Osteoblast (primary cell): ENCODE results near the gene CPZ. TPM values are rescaled to one million over a fixed set of nuclear protein-coding genes. Genes with fewer than 3 reads are reported as not detected.

Source experiments
- DNase-seq: peaks from one replicate; pipeline ENCODE4 v3.0.0; 2011; ENCODE audit warnings: low spot score, mixed read lengths; ENCODE audit not compliant: insufficient read length; ENCODE audit errors: missing footprints
- H2AFZ ChIP-seq: 2 replicates; pipeline ENCODE4 v1.6.0; 2011; ENCODE audit warnings: mild to moderate bottlenecking, low read length
- H3K27ac ChIP-seq: 2 replicates; pipeline ENCODE4 v1.5.1; 2011; ENCODE audit warnings: mild to moderate bottlenecking, low read depth, low read length, moderate library complexity
- H3K27me3 ChIP-seq: 2 replicates; pipeline ENCODE4 v1.6.0; 2012; ENCODE audit warnings: mild to moderate bottlenecking, control low read depth, inconsistent platforms, low read length, moderate library complexity; ENCODE audit not compliant: insufficient read depth
- H3K36me3 ChIP-seq: 2 replicates; pipeline ENCODE4 v1.5.1; 2011; ENCODE audit warnings: mild to moderate bottlenecking, low read length, control low read depth, moderate library complexity; ENCODE audit not compliant: insufficient read depth
- H3K4me1 ChIP-seq: 2 replicates; pipeline ENCODE4 v1.5.1; 2011; ENCODE audit warnings: mild to moderate bottlenecking, low read length, control low read depth, moderate library complexity; ENCODE audit not compliant: insufficient read depth
- H3K4me2 ChIP-seq: 2 replicates; pipeline ENCODE4 v1.6.0; 2011; ENCODE audit warnings: mild to moderate bottlenecking, low read length; ENCODE audit not compliant: insufficient read depth
- H3K4me3 ChIP-seq: fragments of 200-600 bp; sonication (generic); 3 replicates; pipeline ENCODE4 v1.5.1; 2012; ENCODE audit warnings: mild to moderate bottlenecking, low read length, inconsistent platforms; ENCODE audit not compliant: insufficient read depth
- H3K79me2 ChIP-seq: 2 replicates; pipeline ENCODE4 v1.6.0; 2012; ENCODE audit warnings: mild to moderate bottlenecking, low read length, control low read depth, inconsistent platforms; ENCODE audit not compliant: insufficient read depth
- H3K9me3 ChIP-seq: 2 replicates; pipeline ENCODE4 v1.5.1; 2011; ENCODE audit warnings: low read depth, low read length, control low read depth
- H4K20me1 ChIP-seq: 2 replicates; pipeline ENCODE4 v1.6.0; 2012; ENCODE audit warnings: mild to moderate bottlenecking, low read length, control low read depth; ENCODE audit not compliant: insufficient read depth
- total RNA-seq: library from RNA; depleted of rRNA; stranded (reverse); fragments of >200 nt; gene quantifications from 2 replicates; pipeline ENCODE4 v1.2.3, GENCODE V29; 2012
- TF ChIP-seq, protein P1 (sequence below): IDR thresholded peaks from 2 replicates; pipeline ENCODE4 v1.5.1; 2011; ENCODE audit warnings: mild to moderate bottlenecking, low read depth, low read length, moderate library complexity; ENCODE audit errors: extremely low read depth

Gene CPZ
- total RNA-seq, 1 donor = 44.5 TPM

DNA sequence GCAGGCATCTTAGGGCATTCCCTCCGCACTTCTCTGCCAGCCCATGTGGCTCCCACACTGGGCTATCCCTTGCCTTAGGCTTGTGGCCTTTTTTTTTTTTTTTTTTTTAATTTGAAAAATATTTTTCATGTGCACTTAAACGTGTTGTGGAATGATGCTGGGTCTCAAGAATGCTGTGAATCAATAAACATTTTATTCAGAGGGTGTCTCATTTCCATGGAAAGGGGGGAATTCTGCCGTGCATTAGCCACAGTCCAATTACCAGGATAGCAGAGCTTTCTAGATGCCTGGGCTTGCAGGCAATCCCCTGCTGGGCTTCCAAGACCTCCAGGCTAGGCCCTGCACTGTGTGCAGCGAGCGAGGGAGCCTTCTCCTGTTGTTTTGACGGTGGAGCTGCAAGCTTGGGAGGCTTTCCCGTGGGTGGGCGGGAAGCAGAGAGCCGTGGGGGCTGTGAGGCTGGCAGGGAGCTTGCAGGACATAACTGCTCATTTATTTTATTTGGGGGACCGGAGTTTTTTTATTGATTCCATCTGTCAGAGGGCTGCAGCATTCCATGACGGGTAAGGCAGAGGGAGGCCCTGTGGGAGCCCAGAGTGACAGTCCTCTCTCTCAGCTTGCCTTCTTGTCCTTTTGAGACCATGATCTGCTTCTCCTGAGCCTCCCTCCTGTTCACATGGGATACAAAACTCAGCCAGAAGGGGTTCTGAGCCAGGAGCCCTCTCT is 2.6 kb upstream of the CPZ start:
- H3K4me3 ChIP-seq = no peak overlapping the region
- peaks cover 50% of the 10 kb centered on the region for H3K27me3 ChIP-seq
- no peak overlapping the region for H3K27ac ChIP-seq
- H3K36me3 ChIP-seq = no peaks in the 10 kb centered on the region
- TF ChIP-seq, protein P1, sequence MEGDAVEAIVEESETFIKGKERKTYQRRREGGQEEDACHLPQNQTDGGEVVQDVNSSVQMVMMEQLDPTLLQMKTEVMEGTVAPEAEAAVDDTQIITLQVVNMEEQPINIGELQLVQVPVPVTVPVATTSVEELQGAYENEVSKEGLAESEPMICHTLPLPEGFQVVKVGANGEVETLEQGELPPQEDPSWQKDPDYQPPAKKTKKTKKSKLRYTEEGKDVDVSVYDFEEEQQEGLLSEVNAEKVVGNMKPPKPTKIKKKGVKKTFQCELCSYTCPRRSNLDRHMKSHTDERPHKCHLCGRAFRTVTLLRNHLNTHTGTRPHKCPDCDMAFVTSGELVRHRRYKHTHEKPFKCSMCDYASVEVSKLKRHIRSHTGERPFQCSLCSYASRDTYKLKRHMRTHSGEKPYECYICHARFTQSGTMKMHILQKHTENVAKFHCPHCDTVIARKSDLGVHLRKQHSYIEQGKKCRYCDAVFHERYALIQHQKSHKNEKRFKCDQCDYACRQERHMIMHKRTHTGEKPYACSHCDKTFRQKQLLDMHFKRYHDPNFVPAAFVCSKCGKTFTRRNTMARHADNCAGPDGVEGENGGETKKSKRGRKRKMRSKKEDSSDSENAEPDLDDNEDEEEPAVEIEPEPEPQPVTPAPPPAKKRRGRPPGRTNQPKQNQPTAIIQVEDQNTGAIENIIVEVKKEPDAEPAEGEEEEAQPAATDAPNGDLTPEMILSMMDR = no peak
- H3K4me2 ChIP-seq = no peak overlapping the region
- peaks cover 15% of the 10 kb centered on the region for H3K4me1 ChIP-seq
- H3K9me3 ChIP-seq = no peaks in the 10 kb centered on the region
- DNase-seq = peak; percentile 93
- peaks cover 7% of the 10 kb centered on the region for H4K20me1 ChIP-seq
- H3K79me2 ChIP-seq = no peaks in the 10 kb centered on the region
- no peak overlapping the region for H2AFZ ChIP-seq

DNA sequence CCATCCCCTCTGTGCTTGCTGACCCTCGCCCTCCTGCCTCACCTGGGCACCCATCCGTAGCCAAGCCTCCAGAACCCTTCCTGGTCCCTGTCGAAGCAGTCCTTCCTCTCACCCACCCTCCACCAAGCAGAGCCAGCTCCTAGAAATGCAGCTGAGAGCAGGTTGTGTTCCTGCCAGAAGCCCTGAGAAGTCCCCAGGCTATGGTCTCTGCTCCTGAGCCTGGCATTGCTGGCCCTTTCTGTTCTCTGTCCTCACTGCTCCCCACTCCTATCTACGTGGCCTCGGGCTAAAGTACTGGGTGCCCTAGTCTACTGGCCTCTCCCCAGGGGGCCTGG is 2.1 kb upstream of the CPZ start:
- peaks cover 12% of the 10 kb centered on the region for H4K20me1 ChIP-seq
- no peak overlapping the region for H2AFZ ChIP-seq
- TF ChIP-seq, protein P1 = no peak
- H3K79me2 ChIP-seq = no peaks in the 10 kb centered on the region
- H3K36me3 ChIP-seq = no peaks in the 10 kb centered on the region
- H3K4me2 ChIP-seq = no peak overlapping the region
- H3K27me3 ChIP-seq = peaks cover 45% of the 10 kb centered on the region
- DNase-seq = peak; percentile 77
- no peak overlapping the region for H3K27ac ChIP-seq
- no peak overlapping the region for H3K4me3 ChIP-seq
- H3K4me1 ChIP-seq = peaks cover 20% of the 10 kb centered on the region
- H3K9me3 ChIP-seq = no peaks in the 10 kb centered on the region

DNA sequence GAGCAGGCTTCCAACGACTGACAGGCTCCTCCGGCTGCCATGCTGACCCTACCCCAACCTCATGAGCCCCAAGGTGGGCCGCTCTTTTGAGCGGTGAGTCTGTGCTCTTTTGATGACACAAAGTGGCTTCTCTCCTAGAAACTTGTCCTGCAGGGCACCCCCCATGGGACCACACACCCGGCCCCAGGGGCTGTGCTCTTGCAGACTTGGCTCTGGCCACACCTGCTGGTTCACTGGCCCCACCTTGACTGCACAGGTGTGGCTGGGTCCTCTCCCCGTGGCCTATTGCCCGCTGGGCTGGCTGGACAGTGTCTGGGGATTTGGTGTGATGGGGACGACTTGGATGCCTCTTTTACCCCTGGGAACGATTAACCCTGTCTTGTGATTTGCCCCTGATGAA is 1.5 kb upstream of the CPZ start:
- Histone ChIP-seq H2AFZ (no peak overlapping the region), H3K36me3 (no peaks in the 10 kb centered on the region), H3K9me3 (no peaks in the 10 kb centered on the region), H3K79me2 (no peaks in the 10 kb centered on the region), H3K27ac (no peak overlapping the region), H4K20me1 (peaks cover 16% of the 10 kb centered on the region), H3K27me3 (peaks cover 39% of the 10 kb centered on the region), H3K4me1 (peaks cover 23% of the 10 kb centered on the region), H3K4me2 (no peak overlapping the region), H3K4me3 (no peak overlapping the region)
- peak; percentile 74 for DNase-seq
- TF ChIP-seq, protein P1 = no peak

DNA sequence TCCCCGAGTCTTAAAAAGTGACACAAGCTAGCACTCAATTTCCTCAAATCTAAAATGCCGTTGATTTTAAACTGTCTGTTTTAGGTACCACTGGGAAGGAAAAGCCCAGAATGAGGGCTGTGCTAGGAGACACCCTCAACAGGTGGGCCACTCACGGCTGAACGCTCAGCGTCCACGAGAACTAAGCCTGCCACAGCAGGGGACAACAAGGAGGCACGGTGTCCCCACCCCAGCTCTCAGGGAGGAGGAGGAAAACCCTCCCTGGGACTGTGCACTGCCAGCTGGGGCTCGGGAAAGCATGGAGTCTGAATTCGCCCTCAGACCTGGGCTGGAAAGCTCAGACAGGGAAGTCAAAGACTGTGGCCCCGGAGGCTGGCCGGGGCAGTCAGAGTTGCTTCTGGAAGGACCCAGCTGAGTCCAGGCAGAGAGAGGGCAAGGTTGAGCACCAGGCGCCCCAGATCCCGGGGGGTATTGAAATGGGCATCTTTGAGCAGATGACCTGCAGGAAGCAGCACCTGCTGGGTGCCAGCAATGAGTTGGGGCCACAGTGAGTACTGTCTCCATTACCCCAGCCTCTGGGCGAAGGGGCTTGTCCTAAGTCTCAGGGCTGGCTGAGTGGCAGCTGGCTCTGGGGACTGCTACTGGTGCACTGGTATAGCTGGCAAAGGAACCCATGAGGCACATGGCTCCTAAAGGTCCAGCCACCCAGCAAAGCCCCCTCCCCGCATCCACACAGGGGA is 769 bp upstream of the CPZ start:
- Histone ChIP-seq H3K79me2 (no peaks in the 10 kb centered on the region), H3K4me1 (peaks cover 23% of the 10 kb centered on the region), H3K36me3 (no peaks in the 10 kb centered on the region), H3K4me3 (peak overlapping the region; percentile 77), H4K20me1 (peaks cover 20% of the 10 kb centered on the region), H2AFZ (no peak overlapping the region), H3K4me2 (peak overlapping the region; percentile 80), H3K27ac (no peak overlapping the region), H3K27me3 (peaks cover 39% of the 10 kb centered on the region), H3K9me3 (no peaks in the 10 kb centered on the region)
- DNase-seq = peak; percentile 87
- TF ChIP-seq, protein P1 = no peak
